Measurements from ENCODE around the gene PP2D1.

DNA sequence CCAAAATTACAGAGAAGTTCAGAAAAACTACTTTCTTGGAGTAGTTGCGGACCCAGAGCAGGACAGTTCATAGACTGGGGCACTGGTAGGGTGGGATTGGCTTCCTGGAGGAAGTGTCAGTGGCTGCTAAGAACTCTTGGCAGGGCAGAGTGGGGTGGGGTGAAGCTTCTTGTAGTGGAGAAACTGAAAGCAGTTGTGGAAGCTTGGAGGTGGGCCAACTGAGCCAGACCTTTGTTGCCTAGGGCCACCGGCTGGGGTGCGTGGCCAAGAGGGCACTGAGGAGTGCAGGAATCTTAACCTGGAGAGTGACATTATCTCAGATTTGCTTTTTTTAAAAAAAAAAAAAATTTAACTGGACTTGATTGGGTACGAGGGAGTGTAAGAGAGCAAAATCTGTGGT is 31.3 kb upstream of the PP2D1 start:
- no peak for TF ChIP-seq POLR2A (IDR thresholded peaks at IDR 0.05)
- TF ChIP-seq, protein P1, sequence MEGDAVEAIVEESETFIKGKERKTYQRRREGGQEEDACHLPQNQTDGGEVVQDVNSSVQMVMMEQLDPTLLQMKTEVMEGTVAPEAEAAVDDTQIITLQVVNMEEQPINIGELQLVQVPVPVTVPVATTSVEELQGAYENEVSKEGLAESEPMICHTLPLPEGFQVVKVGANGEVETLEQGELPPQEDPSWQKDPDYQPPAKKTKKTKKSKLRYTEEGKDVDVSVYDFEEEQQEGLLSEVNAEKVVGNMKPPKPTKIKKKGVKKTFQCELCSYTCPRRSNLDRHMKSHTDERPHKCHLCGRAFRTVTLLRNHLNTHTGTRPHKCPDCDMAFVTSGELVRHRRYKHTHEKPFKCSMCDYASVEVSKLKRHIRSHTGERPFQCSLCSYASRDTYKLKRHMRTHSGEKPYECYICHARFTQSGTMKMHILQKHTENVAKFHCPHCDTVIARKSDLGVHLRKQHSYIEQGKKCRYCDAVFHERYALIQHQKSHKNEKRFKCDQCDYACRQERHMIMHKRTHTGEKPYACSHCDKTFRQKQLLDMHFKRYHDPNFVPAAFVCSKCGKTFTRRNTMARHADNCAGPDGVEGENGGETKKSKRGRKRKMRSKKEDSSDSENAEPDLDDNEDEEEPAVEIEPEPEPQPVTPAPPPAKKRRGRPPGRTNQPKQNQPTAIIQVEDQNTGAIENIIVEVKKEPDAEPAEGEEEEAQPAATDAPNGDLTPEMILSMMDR (IDR thresholded peaks at IDR 0.05): no peak

All from testis (tissue), 2 donors.